ENCODE measurements around the gene MACROD2.
"Not testable (repeated sequence)": the region's sequence is repeated elsewhere in the genome, so short reads cannot be mapped to it uniquely, and the experiment has no call there.

The MACROD2 gene

DNA sequence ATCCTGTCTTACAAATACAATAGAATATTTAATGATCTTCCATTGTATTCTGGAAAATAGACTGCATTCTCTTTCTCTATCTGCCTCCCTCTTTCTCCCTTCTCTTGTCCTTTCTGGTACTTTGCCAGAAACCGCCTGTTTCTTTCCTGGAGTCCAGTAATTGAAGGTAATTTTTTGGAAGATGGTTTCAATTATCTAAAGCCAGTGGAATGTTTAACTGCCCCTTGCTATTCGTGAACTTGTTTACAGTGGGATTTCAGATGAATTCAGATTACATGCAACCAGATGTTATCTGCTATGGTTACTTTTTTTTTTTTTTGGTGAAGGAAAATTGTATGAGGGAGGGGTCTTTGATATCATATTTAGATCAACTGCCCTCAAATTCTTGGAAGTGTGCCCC is 997.6 kb downstream of the MACROD2 start:
- no peak for DNase-seq (ENCODE audit: low read depth)

- DNase-seq (ENCODE audit: low read depth) = no peak
Observed at GRCh38 chr20:14996883-14997672, 1001.8 kb downstream of the MACROD2 start.

GRCh38 chr20:14997791-14998190 is 1002.5 kb downstream of the MACROD2 start:
- peak; percentile 21 for DNase-seq (ENCODE audit: low read depth)

GRCh38 chr20:15005300-15005986 is 1010.1 kb downstream of the MACROD2 start:
- DNase-seq (ENCODE audit: low read depth) = no peak

GRCh38 chr20:15011631-15012030 is 1016.3 kb downstream of the MACROD2 start:
- DNase-seq (ENCODE audit: low read depth) = no peak

GRCh38 chr20:15012566-15012965 is 1017.2 kb downstream of the MACROD2 start:
- DNase-seq (ENCODE audit: low read depth) = no peak

- not testable (repeated sequence) for DNase-seq (ENCODE audit: low read depth)
Observed at GRCh38 chr20:15016875-15017274, 1021.6 kb downstream of the MACROD2 start.

DNA sequence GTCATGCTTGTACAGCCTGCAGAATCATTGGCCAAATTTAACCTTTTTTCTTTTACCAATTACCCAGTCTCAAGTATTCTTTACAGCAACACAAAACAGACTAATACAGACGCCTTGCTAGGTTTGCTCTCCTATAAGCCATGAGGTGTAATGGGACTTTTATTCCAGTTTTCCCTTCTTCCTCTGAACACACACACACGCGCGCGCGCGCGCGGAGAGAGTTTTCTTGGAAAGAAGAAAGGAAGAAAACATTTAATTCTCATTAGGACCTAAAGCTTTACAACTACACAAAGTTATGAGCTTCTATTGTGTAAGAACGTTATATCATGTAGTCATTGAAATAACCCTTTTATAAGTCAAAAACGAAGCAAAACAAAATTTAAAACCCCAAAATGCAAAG is 1023.6 kb downstream of the MACROD2 start:
- DNase-seq (ENCODE audit: low read depth) = no peak

- DNase-seq (ENCODE audit: low read depth) = no peak
Observed at GRCh38 chr20:15020845-15021244, 1025.5 kb downstream of the MACROD2 start.

DNA sequence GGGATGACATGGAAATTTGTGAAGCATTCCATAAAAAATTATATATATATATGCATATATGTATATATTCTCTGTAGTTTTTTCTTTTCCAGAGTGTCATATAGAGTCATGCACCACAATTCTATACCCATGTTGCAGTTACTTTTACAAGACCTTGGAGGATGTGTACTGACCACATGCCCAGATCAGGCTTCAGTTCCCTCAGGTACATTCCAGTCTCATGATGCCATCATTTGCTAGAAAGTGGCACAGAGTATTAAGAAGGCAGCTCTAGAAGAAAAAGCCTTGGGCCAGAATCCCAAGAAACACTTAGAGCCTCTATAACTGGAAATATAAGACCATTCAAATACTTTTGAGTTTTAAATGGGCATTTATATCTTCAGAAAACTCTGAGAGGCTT is 1027.6 kb downstream of the MACROD2 start:
- DNase-seq (ENCODE audit: low read depth) = no peak

DNA sequence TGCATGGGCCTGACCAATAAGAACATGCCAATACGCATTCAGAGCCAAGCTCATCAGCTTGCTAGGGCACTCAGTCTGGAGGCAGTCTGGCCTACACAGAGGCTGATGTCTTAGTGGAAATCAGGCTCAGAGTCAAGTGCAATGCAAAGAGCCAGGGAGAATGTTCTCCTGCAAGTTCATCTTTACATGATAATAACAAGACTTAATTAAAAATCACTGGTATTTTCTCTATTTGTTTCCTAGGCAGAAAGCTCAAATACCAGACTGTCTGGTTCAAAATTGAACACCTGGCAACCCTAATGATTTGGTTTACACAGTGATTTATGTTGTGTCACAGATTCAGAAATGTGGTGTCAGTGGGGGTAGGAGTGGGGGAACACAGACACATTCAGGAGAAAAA is 1031.4 kb downstream of the MACROD2 start:
- DNase-seq (ENCODE audit: low read depth) = no peak

DNA sequence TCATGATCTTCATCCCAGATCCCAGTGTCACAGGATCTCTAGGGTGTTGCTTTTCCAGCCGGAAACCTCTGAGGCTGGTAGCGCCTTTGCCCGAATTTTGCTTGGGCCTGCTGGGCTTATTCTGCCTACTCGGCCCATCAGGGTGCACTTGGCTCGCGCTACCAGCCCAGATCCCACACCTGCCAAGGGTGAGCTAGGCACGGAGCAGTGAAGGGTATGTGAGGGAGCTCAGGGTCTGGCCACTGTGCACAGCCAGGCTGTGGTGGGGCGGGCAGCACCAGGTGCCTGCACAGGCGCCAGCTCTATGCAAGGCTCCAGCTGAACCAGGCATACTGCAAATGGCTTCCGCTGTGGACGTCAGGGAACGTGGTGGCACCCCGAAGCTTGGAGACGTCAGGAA is 1035.5 kb downstream of the MACROD2 start:
- DNase-seq (ENCODE audit: low read depth) = no peak

- DNase-seq (ENCODE audit: low read depth) = no peak
Observed at GRCh38 chr20:15031546-15032351, 1036.4 kb downstream of the MACROD2 start.

DNA sequence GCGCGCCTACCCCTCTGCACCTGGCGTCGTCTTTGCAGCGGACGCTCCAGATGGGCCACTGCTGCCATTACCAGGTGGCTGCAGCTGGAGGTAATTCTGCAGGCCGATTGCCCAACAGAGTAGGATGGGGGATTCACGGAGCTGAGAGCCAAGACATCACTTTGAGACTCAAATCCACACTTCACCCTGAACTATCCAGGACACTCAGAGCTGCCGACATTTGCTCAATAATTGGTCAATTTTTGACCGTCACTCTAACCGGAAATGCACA is 1037.0 kb downstream of the MACROD2 start:
- DNase-seq (ENCODE audit: low read depth) = no peak

DNA sequence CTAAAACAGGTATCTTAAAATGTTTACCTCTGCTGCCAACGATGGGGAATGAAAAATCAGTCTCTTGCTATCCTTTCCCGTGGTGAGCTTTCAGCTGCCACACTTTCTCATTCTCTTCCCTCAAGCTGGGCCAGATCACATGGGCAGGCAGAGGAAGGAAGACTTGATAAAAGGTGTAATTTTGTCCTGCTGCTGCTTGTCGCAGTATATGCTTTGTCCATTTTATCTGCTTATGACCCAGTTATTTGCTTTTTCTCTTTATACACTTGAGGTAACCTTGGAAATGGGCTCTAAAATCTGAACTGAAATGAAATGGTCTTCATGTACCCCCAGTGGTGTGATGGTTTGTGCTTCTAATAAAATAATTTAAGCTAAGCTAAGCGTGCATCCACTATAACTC is 1038.0 kb downstream of the MACROD2 start:
- no peak for DNase-seq (ENCODE audit: low read depth)

DNA sequence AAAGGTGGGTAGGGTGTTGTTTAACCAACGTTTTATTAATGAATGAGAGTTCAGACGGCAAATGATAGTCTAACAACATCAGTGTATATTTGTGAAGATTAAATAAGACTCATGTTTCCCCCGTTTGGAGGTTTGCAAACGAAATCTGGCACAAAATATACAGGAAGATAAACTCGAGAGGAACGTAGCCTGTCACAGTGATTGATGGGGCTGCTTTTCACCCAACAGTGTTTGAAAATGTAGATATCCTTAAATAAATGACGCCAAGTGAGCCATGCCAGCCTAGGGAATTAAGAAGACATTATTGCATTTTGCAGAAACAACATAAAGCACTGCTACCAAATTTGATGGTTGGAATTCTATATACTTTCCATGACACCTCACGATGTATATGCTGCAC is 1038.6 kb downstream of the MACROD2 start:
- DNase-seq (ENCODE audit: low read depth) = no peak

GRCh38 chr20:15036948-15037347 is 1041.6 kb downstream of the MACROD2 start:
- DNase-seq (ENCODE audit: low read depth) = no peak

GRCh38 chr20:15039088-15039752 is 1043.9 kb downstream of the MACROD2 start:
- no peak for DNase-seq (ENCODE audit: low read depth)

DNA sequence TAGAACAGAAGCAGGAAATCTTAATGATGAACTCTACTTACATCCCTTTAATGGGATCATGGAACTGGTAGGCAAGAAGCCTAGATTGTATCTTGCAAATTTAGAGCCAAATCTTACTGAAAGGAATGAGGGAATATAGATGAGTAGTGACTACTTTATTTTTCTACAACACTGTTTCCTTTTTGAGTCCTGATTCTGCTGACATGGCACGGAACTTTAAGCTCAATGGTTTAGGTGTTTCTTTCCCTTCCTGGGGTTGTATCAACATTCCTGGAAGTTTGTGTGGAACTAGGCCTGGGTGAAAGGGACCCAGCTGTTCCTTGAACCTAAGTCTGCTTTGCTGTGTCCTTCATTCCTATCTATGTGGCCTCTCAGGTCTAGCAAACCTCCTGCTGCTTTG is 1047.4 kb downstream of the MACROD2 start:
- no peak for DNase-seq (ENCODE audit: low read depth)

GRCh38 chr20:15045246-15045645 is 1049.9 kb downstream of the MACROD2 start:
- peak; percentile 33 for DNase-seq (ENCODE audit: low read depth)

GRCh38 chr20:15047042-15047441 is 1051.7 kb downstream of the MACROD2 start:
- DNase-seq (ENCODE audit: low read depth) = no peak

DNA sequence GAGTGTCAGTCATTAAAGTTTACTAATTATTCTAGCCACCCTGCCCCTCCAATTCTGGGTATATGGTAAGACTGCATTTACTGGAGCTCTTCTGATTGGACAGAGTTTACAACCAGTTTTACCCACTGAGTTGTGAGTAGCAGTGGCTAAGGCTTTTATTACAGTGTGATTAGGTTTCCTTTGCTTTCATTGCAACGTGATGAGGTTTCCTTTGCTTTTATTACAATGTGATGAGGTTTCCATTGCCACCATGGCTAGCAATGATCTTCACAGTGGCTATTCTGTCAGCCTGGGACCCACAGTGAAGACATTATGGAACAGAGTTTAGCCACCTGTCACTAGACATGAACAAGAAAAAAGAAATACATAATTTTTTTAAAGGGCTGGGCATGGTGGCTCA is 1052.3 kb downstream of the MACROD2 start:
- no peak for DNase-seq (ENCODE audit: low read depth)

DNA sequence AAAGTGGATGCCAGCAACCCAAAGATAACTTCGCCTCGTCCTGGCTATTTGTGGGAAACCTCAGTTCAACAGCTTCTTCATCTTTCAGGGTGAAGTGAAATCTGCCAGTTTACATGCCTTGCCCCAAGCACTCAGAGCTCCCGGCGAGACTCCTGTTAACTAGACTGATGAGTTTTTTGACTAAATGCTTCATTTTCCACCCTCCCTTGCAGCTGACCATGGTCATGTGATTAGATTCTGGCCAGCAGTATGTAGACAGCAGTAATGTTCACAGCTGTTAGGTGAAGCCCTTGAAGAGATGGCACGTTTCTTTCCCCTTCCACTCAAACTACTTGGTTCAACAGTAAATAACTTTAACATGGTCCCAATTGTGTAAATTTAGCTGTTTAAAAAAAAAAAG is 1060.9 kb downstream of the MACROD2 start:
- no peak for DNase-seq (ENCODE audit: low read depth)

Data from stromal cell of bone marrow (primary cell).